ENCODE measurements around the gene TM9SF3. TPM values are rescaled to one million over a fixed set of nuclear protein-coding genes. Genes with fewer than 3 reads are reported as not detected.

Gene TM9SF3
- total RNA-seq, 6 donors from 2014 or later, result 30.4 to 112 (median 80.8) TPM

GRCh38 chr10:96591946-96592345 is 5.1 kb upstream of the TM9SF3 start:
- Histone ChIP-seq H3K27ac (no peak overlapping the region), H3K9me3 (no peaks in the 10 kb centered on the region), H3K4me1 (peaks cover 9 to 14% (median 11%) of the 10 kb centered on the region in 4 donors), H3K27me3 (no peaks in the 10 kb centered on the region), H3K4me3 (no peak overlapping the region), H3K36me3 (peaks cover 0 to 8% (median 0%) of the 10 kb centered on the region in 4 donors)
- TF ChIP-seq CTCF (IDR thresholded peaks at IDR 0.05), result no peak
- TF ChIP-seq POLR2AphosphoS5 (IDR thresholded peaks at IDR 0.05), result no peak
- TF ChIP-seq EP300 (IDR thresholded peaks at IDR 0.05), result no peak
- TF ChIP-seq POLR2A (IDR thresholded peaks at IDR 0.05), result no peak
- 77 to 81% methylated on average over 1 of the region's 1 CpG for WGBS, 2 donors
- DNase-seq (no peak), ATAC-seq (ENCODE audit: low FRiP score in 2 of 2) (no peak)

GRCh38 chr10:96588616-96589419 is 2.0 kb upstream of the TM9SF3 start:
- Histone ChIP-seq H3K9me3 (no peaks in the 10 kb centered on the region), H3K4me3 (no peak overlapping the region), H3K27me3 (no peaks in the 10 kb centered on the region), H3K27ac (peak overlapping the region in 1 of 4 donors; percentile 99), H3K4me1 (peaks cover 26 to 34% (median 32%) of the 10 kb centered on the region in 4 donors), H3K36me3 (no peaks in the 10 kb centered on the region)
- ATAC-seq (ENCODE audit: low FRiP score in 2 of 2) (no peak), DNase-seq (no peak)
- TF ChIP-seq CTCF (IDR thresholded peaks at IDR 0.05) (no peak), POLR2A (IDR thresholded peaks at IDR 0.05) (no peak), POLR2AphosphoS5 (IDR thresholded peaks at IDR 0.05) (no peak), EP300 (IDR thresholded peaks at IDR 0.05) (no peak)
- 63 to 76% methylated on average over 5 of the region's 5 CpGs for WGBS, 2 donors

- H3K36me3 ChIP-seq, result no peaks in the 10 kb centered on the region
- peaks cover 33 to 41% (median 39%) of the 10 kb centered on the region in 4 donors for H3K4me1 ChIP-seq
- H3K27me3 ChIP-seq, result no peaks in the 10 kb centered on the region
- ATAC-seq (ENCODE audit: low FRiP score in 2 of 2), result peak in 1 of 2 donors; percentile 36
- DNase-seq, result peak in 1 of 2 donors; percentile 38
- no peak for TF ChIP-seq POLR2AphosphoS5 (IDR thresholded peaks at IDR 0.05)
- no peak for TF ChIP-seq POLR2A (IDR thresholded peaks at IDR 0.05)
- no peak for TF ChIP-seq CTCF (IDR thresholded peaks at IDR 0.05)
- no peak for TF ChIP-seq EP300 (IDR thresholded peaks at IDR 0.05)
- peak overlapping the region; percentile 94 to 100 (median 98) for H3K27ac ChIP-seq
- peak overlapping the region in 3 of 4 donors; percentile 71 to 97 (median 85) for H3K4me3 ChIP-seq
- no peaks in the 10 kb centered on the region for H3K9me3 ChIP-seq
- 17 to 24% methylated on average over 4 of the region's 4 CpGs for WGBS, 2 donors
Measured at GRCh38 chr10:96588060-96588554, 1.3 kb upstream of the TM9SF3 start.

- WGBS, 2 donors, result 3 to 4% methylated on average over 15 to 19 of the region's 25 CpGs
- no peaks in the 10 kb centered on the region for H3K9me3 ChIP-seq
- no peaks in the 10 kb centered on the region for H3K27me3 ChIP-seq
- H3K36me3 ChIP-seq, result no peaks in the 10 kb centered on the region
- TF ChIP-seq EP300 (IDR thresholded peaks at IDR 0.05) (no peak), POLR2AphosphoS5 (IDR thresholded peaks at IDR 0.05) (no peak), POLR2A (IDR thresholded peaks at IDR 0.05) (no peak), CTCF (IDR thresholded peaks at IDR 0.05) (no peak)
- H3K4me3 ChIP-seq, result peak overlapping the region; percentile 36 to 97 (median 78)
- H3K27ac ChIP-seq, result peak overlapping the region; percentile 94 to 100 (median 98)
- peak in 1 of 2 donors; percentile 78 for ATAC-seq (ENCODE audit: low FRiP score in 2 of 2)
- peak in 1 of 2 donors; percentile 57 for DNase-seq
- peaks cover 36 to 47% (median 42%) of the 10 kb centered on the region in 4 donors for H3K4me1 ChIP-seq
Measured at GRCh38 chr10:96587264-96588059, 650 bp upstream of the TM9SF3 start.
